Fibroblast of villous mesenchyme (primary cell): Measurements from ENCODE around the gene BCLAF3. TPM values are rescaled to one million over a fixed set of nuclear protein-coding genes. Genes with fewer than 3 reads are reported as not detected.
A peak's percentile ranks its signal among the peaks of the same experiment; 100 is the strongest.

ENCODE experiments used
- DNase-seq: peaks from one replicate; pipeline ENCODE4 v3.0.0-alpha.2; 2010; ENCODE audit warnings: low read depth
- H3K4me3 ChIP-seq: 2 replicates; pipeline ENCODE4 v1.5.1; 2011; ENCODE audit warnings: low read depth, mild to moderate bottlenecking, low read length
- CTCF ChIP-seq: IDR thresholded peaks from 2 replicates; pipeline ENCODE4 v1.5.1; 2012; ENCODE audit warnings: low read depth, mild to moderate bottlenecking, low read length; ENCODE audit not compliant: insufficient read depth
- total RNA-seq: library from RNA; depleted of rRNA; stranded (reverse); fragments of >200 nt; gene quantifications from 2 replicates; pipeline ENCODE4 v1.2.3, GENCODE V29; 2012

BCLAF3 gene
- total RNA-seq, 1 donor, result 6.5 TPM

GRCh38 chrX:20026278-20026677, 35.4 kb upstream of the BCLAF3 start:
- peak; percentile 8 for DNase-seq
- H3K4me3 ChIP-seq, result no peak overlapping the region
- no peak for TF ChIP-seq CTCF

GRCh38 chrX:20019672-20020365, 29.0 kb upstream of the BCLAF3 start:
- no peak for DNase-seq
- no peak overlapping the region for H3K4me3 ChIP-seq
- no peak for TF ChIP-seq CTCF

GRCh38 chrX:20016616-20016945, 25.7 kb upstream of the BCLAF3 start:
- no peak overlapping the region for H3K4me3 ChIP-seq
- no peak for TF ChIP-seq CTCF
- DNase-seq, result no peak

GRCh38 chrX:20015945-20016615, 25.2 kb upstream of the BCLAF3 start:
- H3K4me3 ChIP-seq, result no peak overlapping the region
- no peak for DNase-seq
- no peak for TF ChIP-seq CTCF

GRCh38 chrX:20015422-20015821, 24.6 kb upstream of the BCLAF3 start:
- H3K4me3 ChIP-seq, result no peak overlapping the region
- DNase-seq, result no peak
- no peak for TF ChIP-seq CTCF

GRCh38 chrX:20011608-20012007, 20.7 kb upstream of the BCLAF3 start:
- H3K4me3 ChIP-seq, result no peak overlapping the region

More at GRCh38 chrX:20011608-20012007, 20.7 kb upstream of the BCLAF3 start:
- no peak for TF ChIP-seq CTCF
- no peak for DNase-seq
